ENCODE results near the gene ADSL. TPM values are rescaled to one million over a fixed set of nuclear protein-coding genes. Genes with fewer than 3 reads are reported as not detected.

The ADSL gene
- total and polyA plus RNA-seq, 9 of the 15 experiments (the other 6 are each of a cell fraction or from before 2014, with no cell fraction given): 112 to 322 (median 146) TPM

- POLR2A ChIA-PET: no interaction called here
- intact Hi-C loops (cut with micrococcal nuclease): no loop called here
- H3K4me2 ChIP-seq (ENCODE audit: insufficient read depth, low read length): no peak overlapping the region
Measured at GRCh38 chr22:40334899-40335298, 11.4 kb upstream of the ADSL start.

More at GRCh38 chr22:40334899-40335298, 11.4 kb upstream of the ADSL start:
- Histone ChIP-seq H3K9me3 (replicated peaks; ENCODE audit: control insufficient read depth, insufficient read depth, low read depth, low read length) (no peaks in the 10 kb centered on the region), H3K4me3 (no peak overlapping the region), H2AFZ (ENCODE audit: low read depth, low read length) (no peak overlapping the region), H3K27me3 (ENCODE audit: control insufficient read depth in 2 of 2, insufficient read depth in 2 of 2, low read length in 2 of 2) (no peaks in the 10 kb centered on the region), H3K27ac (ENCODE audit: extremely low read depth, low read depth, low read length) (no peak overlapping the region), H3K79me2 (ENCODE audit: control insufficient read depth, insufficient read depth, low read length) (no peaks in the 10 kb centered on the region), H3K4me1 (replicated peaks in 1 of 2; ENCODE audit: control insufficient read depth in 2 of 2, insufficient read depth in 2 of 2, low read length in 2 of 2) (peaks cover 5 to 13% of the 10 kb centered on the region in 2 experiments; a peak in 4 of 5 replicates), H3K9ac (ENCODE audit: insufficient read depth in 1 of 2, low read depth in 2 of 2, low read length in 2 of 2) (no peak overlapping the region), H4K20me1 (replicated peaks; ENCODE audit: control insufficient read depth, insufficient read depth, low read length) (no peaks in the 10 kb centered on the region; the same call in none of the 2 replicates), H3K9me1 (ENCODE audit: control insufficient read depth, insufficient read depth, low read length) (no peaks in the 10 kb centered on the region), H3K36me3 (ENCODE audit: control insufficient read depth, insufficient read depth, low read length) (no peaks in the 10 kb centered on the region; the same call in 1 of the 3 replicates)
- ATAC-seq (no peak), FAIRE-seq (no peak), DNase-seq (ENCODE audit: extremely low read depth in 1 of 4, low spot score in 3 of 4) (no peak)
- in situ Hi-C loops (cut with MboI): no loop called here
- BruUV-seq (replicated peaks): no TSS peak
- CTCF ChIA-PET (ENCODE audit: low intra/inter-chr PET ratio): no interaction called here
- no CpG with 5 or more reads among the region's 2 CpGs for WGBS (ENCODE audit: insufficient coverage, low coverage, missing lambda C conversion rate)
- TF ChIP-seq TAF7 (tag; IDR thresholded peaks at IDR 0.05) (no peak), MTA1 (IDR thresholded peaks at IDR 0.05; ENCODE audit: borderline replicate concordance) (no peak), ZBTB7A (IDR thresholded peaks at IDR 0.05; ENCODE audit: borderline replicate concordance, control insufficient read depth, low read depth, low read length) (no peak), ZNF408 (CRISPR knock-in tag; IDR thresholded peaks at IDR 0.05; ENCODE audit: low read depth) (no peak), PREB (CRISPR knock-in tag; IDR thresholded peaks at IDR 0.05) (no peak), CREBBP (IDR thresholded peaks at IDR 0.05; ENCODE audit: low read depth, low read length) (no peak), CAMTA2 (CRISPR knock-in tag; conservative IDR thresholded peaks at IDR 0.05) (no peak), SUPT5H (IDR thresholded peaks at IDR 0.05) (no peak), ZKSCAN8 (CRISPR knock-in tag; IDR thresholded peaks at IDR 0.05) (no peak), ZNF639 (CRISPR knock-in tag; conservative IDR thresholded peaks at IDR 0.05 in 1 of 2, IDR thresholded peaks at IDR 0.05 in 1 of 2) (no peak), ZSCAN32 (CRISPR knock-in tag; IDR thresholded peaks at IDR 0.05) (no peak), ZNF12 (CRISPR knock-in tag; IDR thresholded peaks at IDR 0.05) (no peak)

Measured in K562 (cell line).